Activated CD4-positive, alpha-beta T cell treated with anti-CD3 and anti-CD28 coated beads, Interleukin-2, amount 10 ng/mL, durations not matched to agents 7 days and 5 days (primary cell): ENCODE data around the gene PINK1. TPM values are rescaled to one million over a fixed set of nuclear protein-coding genes. Genes with fewer than 3 reads are reported as not detected.
A peak's percentile ranks its signal among the peaks of the same experiment; 100 is the strongest.

ENCODE experiments used
- CTCF ChIA-PET: fragments of 350-600 bp; sonication (Branson Sonifier 250); formaldehyde crosslinking; loops from one replicate; lab custom pipeline; 2021; ENCODE audit warnings: antibody characterized with exemption; lab: Charles Lee
- POLR2A ChIA-PET: fragments of 350-600 bp; sonication (Branson Sonifier 250); formaldehyde crosslinking; loops from one replicate; lab custom pipeline; 2021; ENCODE audit warnings: antibody characterized with exemption; lab: Charles Lee
- DNase-seq: peaks from one replicate; pipeline ENCODE4 v3.0.0-alpha.2; 2020
- H3K27ac Mint-ChIP-seq: one replicate; pipeline ENCODE4 v1.8.0; 2021; ENCODE audit warnings: mild to moderate bottlenecking, moderate library complexity, mixed read lengths
- H3K27me3 Mint-ChIP-seq: one replicate; pipeline ENCODE4 v1.8.0; 2021; ENCODE audit warnings: mixed read lengths
- H3K36me3 Mint-ChIP-seq: one replicate; pipeline ENCODE4 v1.8.0; 2021; ENCODE audit warnings: low read depth, mixed read lengths
- H3K4me1 Mint-ChIP-seq: one replicate; pipeline ENCODE4 v1.8.0; 2021; ENCODE audit warnings: mixed read lengths
- H3K4me3 Mint-ChIP-seq: one replicate; pipeline ENCODE4 v1.8.0; 2021; ENCODE audit warnings: mild to moderate bottlenecking, moderate library complexity, mixed read lengths
- H3K9me3 Mint-ChIP-seq: one replicate; pipeline ENCODE4 v1.8.0; 2021; ENCODE audit warnings: mixed read lengths
- total RNA-seq, 2 experiments: library from RNA; stranded (reverse); gene quantifications; one replicate each; pipeline ENCODE4 v1.2.3, GENCODE V29; 2021

PINK1 gene
- total RNA-seq, 2 experiments from 2014 or later: 3.1 to 4.1 TPM

DNA sequence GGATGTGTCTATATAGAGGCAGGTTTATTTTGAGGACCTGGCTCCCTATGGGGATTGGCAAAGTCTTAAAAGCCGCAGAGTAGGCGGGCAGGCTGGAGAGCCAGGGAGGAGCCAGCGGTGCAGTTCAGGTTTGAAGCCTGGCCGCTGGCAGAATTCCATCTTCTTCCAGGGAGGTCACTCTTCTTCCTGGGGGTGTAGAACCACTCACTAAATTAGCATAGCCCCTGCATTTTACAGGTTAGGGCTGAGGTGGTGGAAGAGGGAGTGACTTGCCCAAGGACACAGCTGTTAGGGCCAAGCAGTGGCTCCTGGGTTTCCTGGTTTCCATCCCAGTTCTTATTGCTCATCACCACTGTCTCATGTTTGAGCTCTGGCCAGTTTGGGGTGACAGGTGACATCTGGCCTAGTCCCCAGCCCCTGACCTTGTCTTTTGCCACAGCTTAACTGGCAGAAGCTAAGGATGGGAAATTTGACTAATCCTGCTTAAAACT is 1.4 kb downstream of the PINK1 start:
- peaks cover 10% of the 10 kb centered on the region for H3K4me1 Mint-ChIP-seq
- H3K9me3 Mint-ChIP-seq: no peaks in the 10 kb centered on the region
- peak overlapping the region; percentile 76 for H3K4me3 Mint-ChIP-seq
- DNase-seq: no peak
- H3K36me3 Mint-ChIP-seq: no peaks in the 10 kb centered on the region
- POLR2A ChIA-PET: no interaction called here
- H3K27me3 Mint-ChIP-seq: peaks cover 2% of the 10 kb centered on the region
- CTCF ChIA-PET: interaction anchor here (1.3 kb wide), 2 partner anchors 38 to 62 kb away, joined by 4 to 6 read pairs; no protein-coding TSS in a partner anchor
- peak overlapping the region; percentile 68 for H3K27ac Mint-ChIP-seq

DNA sequence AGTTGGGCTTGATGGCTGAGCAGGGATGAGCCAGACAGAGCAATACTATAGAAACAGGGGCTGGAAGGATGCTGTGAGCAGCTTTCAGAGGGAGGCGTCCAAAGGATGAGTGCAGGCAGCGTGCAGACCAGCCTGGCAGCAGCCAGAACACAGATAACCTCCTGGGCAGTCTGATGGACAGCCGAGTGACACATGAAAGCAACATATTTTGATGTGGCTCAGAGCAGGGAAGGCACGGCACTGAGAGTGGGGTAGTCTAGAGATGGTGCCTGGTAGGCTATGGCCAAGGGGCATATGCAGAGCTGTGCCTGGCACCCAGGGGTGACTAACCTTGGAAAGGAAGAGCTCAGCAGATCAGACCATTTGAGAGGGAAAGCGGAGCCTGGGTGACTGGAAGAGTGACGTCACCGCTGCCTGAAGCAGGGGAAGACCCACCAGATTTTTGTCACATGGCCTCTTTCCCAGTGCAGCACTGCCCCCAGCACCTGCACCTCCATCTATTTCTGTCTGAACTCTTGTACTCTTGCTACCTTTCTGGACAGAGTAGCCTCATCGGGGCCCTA is 3.6 kb downstream of the PINK1 start:
- H3K27ac Mint-ChIP-seq: peak overlapping the region; percentile 63
- no peak for DNase-seq
- POLR2A ChIA-PET: no interaction called here
- H3K4me3 Mint-ChIP-seq: no peak overlapping the region
- no peaks in the 10 kb centered on the region for H3K27me3 Mint-ChIP-seq
- CTCF ChIA-PET: interaction anchor here (1.0 kb wide), 1 partner anchor 113 kb away, joined by 3 read pairs; no protein-coding TSS in a partner anchor
- H3K36me3 Mint-ChIP-seq: no peaks in the 10 kb centered on the region
- H3K4me1 Mint-ChIP-seq: peaks cover 13% of the 10 kb centered on the region
- H3K9me3 Mint-ChIP-seq: no peaks in the 10 kb centered on the region

DNA sequence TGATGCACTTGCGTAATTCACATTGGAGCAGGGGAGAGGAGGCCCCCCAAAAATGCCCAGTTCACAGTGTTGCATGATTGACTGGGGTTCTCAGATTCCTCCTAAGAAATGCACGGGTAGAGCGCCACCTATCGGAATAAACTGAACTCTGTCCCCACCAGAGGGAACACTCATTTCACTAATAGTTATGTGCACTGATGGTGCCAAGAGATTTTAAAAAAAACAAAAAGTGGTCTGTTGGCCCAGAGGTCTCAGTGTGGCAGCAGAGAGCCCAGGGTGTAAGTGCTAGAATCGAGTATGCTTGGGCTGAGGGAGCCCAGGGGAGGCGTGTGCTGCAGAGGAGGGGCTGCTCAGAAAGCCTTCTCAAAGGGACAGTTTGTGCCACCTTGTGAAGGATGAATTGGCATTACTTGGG is 6.9 kb downstream of the PINK1 start:
- Mint-ChIP-seq H3K4me3 (no peak overlapping the region), H3K9me3 (no peaks in the 10 kb centered on the region), H3K27ac (no peak overlapping the region), H3K4me1 (peaks cover 3% of the 10 kb centered on the region), H3K36me3 (no peaks in the 10 kb centered on the region), H3K27me3 (no peaks in the 10 kb centered on the region)
- CTCF ChIA-PET: no interaction called here
- peak; percentile 74 for DNase-seq
- POLR2A ChIA-PET: no interaction called here

DNA sequence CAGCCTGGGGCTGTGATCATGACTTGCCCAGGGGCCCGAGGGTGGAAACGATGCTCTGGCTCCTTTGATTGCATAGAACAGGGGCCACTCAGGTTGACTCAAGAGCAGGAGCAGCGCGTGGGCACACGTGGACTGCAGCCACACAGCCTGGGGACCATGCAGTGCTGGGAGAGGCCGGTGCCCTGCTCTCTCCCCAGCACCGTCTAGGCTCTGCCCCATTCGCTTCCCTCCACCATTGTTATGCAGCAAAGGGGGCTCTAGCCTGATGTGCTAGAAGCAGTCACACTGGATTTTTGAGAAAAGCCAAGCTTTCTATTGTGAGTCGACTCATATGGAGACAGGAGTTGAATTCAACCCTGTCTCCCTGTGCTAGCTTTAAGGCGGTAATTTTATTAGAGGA is 8.7 kb downstream of the PINK1 start:
- H3K27ac Mint-ChIP-seq: no peak overlapping the region
- CTCF ChIA-PET: interaction anchor here (1.7 kb wide), 1 partner anchor 9 kb away, joined by 5 read pairs; no protein-coding TSS in a partner anchor

DNA sequence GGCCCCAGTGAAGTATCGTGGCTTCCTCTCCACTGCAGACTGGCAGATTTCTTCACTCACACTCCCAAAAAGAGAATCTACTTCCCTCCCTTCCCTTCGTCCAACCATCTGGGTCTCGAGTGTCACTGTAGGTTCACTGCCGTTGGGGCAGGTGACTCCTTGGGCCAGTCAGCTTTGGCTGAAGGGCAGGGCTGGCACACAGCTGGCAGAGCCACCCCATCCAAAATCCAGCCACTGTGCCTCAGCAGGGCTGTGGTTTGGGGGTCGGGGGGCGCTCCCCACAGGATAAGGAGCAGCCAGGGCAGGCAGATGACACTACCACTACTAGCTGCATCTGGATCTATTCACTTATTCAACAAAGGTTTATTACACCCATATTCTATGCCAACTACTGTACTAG is 9.8 kb downstream of the PINK1 start:
- ChIA-PET POLR2A (no interaction called here), CTCF (interaction anchor here (0.9 to 1.7 kb wide), 3 partner anchors 8 to 16 kb away, joined by 3 to 5 read pairs (median 3); no protein-coding TSS in a partner anchor)
- peaks cover 3% of the 10 kb centered on the region for H3K4me1 Mint-ChIP-seq
- no peaks in the 10 kb centered on the region for H3K36me3 Mint-ChIP-seq
- H3K4me3 Mint-ChIP-seq: no peak overlapping the region
- no peak for DNase-seq
- H3K27ac Mint-ChIP-seq: no peak overlapping the region
- no peaks in the 10 kb centered on the region for H3K9me3 Mint-ChIP-seq
- no peaks in the 10 kb centered on the region for H3K27me3 Mint-ChIP-seq

More for the DNA sequence above, 8.7 kb downstream of the PINK1 start:
- H3K36me3 Mint-ChIP-seq: no peaks in the 10 kb centered on the region
- POLR2A ChIA-PET: no interaction called here
- H3K9me3 Mint-ChIP-seq: no peaks in the 10 kb centered on the region
- DNase-seq: no peak
- H3K4me1 Mint-ChIP-seq: peaks cover 3% of the 10 kb centered on the region
- no peak overlapping the region for H3K4me3 Mint-ChIP-seq
- no peaks in the 10 kb centered on the region for H3K27me3 Mint-ChIP-seq

DNA sequence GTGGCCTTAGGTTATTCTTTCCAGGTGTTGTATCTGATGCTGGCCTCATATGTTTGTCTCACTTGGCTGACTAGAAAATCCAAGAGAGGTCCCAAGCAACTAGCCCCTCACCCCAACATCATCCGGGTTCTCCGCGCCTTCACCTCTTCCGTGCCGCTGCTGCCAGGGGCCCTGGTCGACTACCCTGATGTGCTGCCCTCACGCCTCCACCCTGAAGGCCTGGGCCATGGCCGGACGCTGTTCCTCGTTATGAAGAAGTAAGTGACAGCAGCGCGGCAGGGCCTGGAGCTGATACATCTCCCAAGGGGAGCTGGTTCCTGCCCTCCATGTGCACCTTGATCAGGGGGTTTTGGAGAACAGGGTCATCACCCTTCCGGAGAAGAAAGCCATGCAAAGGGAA is 11.2 kb downstream of the PINK1 start:
- Mint-ChIP-seq H3K4me3 (no peak overlapping the region), H3K27ac (no peak overlapping the region), H3K36me3 (peaks cover 1% of the 10 kb centered on the region), H3K27me3 (no peaks in the 10 kb centered on the region), H3K4me1 (peaks cover 3% of the 10 kb centered on the region), H3K9me3 (no peaks in the 10 kb centered on the region)
- ChIA-PET CTCF (no interaction called here), POLR2A (no interaction called here)
- DNase-seq: no peak

DNA sequence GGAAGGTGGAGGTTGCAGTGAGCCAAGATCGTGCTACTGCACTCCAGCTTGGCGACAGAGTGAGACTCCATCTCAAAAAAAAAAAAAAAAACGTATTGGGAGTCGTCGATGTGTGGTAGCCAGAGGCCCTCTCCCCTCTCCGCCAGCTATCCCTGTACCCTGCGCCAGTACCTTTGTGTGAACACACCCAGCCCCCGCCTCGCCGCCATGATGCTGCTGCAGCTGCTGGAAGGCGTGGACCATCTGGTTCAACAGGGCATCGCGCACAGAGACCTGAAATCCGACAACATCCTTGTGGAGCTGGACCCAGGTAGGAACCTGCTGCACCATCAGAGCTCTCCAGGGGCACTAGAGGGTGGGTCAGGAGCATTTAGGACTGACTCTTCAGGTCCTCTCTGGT is 12.2 kb downstream of the PINK1 start:
- CTCF ChIA-PET: interaction anchor here (0.6 to 2.3 kb wide), 4 partner anchors 12 to 1049 kb away, joined by 4 to 8 read pairs (median 4); no protein-coding TSS in a partner anchor
- Mint-ChIP-seq H3K4me1 (peaks cover under 1% of the 10 kb centered on the region), H3K9me3 (no peaks in the 10 kb centered on the region), H3K4me3 (no peak overlapping the region), H3K27ac (no peak overlapping the region), H3K27me3 (no peaks in the 10 kb centered on the region), H3K36me3 (peaks cover 10% of the 10 kb centered on the region)
- no peak for DNase-seq
- POLR2A ChIA-PET: no interaction called here

DNA sequence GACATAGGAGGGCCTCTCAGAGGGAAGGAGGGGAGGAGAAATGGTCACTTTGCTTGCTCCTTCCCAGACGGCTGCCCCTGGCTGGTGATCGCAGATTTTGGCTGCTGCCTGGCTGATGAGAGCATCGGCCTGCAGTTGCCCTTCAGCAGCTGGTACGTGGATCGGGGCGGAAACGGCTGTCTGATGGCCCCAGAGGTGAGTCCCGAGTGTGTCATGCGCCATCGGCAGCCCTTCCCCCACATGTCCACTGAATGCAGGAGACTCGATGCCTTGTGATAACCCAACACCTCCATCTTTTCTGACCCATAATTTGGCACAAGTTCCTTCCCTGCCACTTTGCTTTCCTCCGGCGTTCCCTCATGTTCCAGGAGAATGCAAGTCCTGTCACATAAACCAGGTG is 15.2 kb downstream of the PINK1 start:
- Mint-ChIP-seq H3K4me1 (no peaks in the 10 kb centered on the region), H3K9me3 (no peaks in the 10 kb centered on the region), H3K27ac (no peak overlapping the region), H3K36me3 (peaks cover 30% of the 10 kb centered on the region), H3K4me3 (no peak overlapping the region), H3K27me3 (no peaks in the 10 kb centered on the region)
- ChIA-PET CTCF (no interaction called here), POLR2A (no interaction called here)
- DNase-seq: no peak

DNA sequence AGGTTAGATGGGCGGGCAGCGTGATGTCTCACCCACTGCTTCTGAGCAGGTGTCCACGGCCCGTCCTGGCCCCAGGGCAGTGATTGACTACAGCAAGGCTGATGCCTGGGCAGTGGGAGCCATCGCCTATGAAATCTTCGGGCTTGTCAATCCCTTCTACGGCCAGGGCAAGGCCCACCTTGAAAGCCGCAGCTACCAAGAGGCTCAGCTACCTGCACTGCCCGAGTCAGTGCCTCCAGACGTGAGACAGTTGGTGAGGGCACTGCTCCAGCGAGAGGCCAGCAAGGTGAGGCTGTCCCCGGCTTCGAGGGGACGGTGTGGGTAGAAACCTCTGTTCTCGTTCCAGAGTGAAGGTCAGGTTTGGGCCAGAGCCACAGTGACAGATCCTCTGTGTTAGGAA is 15.7 kb downstream of the PINK1 start:
- CTCF ChIA-PET: no interaction called here

DNA sequence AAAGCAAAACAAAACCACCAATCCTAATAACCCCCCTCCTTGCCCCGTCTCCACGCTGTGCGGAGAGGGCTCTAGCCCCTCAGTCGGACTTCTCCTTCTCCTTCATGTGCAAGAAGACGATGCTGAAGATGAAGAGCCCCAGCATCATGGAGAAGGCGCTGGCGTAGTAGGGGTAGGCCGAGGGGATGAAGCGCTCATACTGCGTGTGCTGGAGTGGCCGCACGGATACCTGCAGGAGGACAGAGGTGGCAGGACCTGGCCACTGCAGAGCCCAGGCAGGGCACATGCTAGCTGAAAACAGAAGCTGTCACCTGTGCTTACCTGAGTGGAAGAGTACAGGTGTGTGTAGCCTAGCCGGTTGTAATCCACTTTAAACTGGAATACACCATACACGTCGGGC is 19.0 kb downstream of the PINK1 start:
- no peak for DNase-seq
- H3K36me3 Mint-ChIP-seq: peaks cover 55% of the 10 kb centered on the region
- H3K27ac Mint-ChIP-seq: no peak overlapping the region
- POLR2A ChIA-PET: no interaction called here
- H3K4me1 Mint-ChIP-seq: peaks cover 9% of the 10 kb centered on the region
- CTCF ChIA-PET: no interaction called here
- H3K27me3 Mint-ChIP-seq: no peaks in the 10 kb centered on the region
- H3K9me3 Mint-ChIP-seq: no peaks in the 10 kb centered on the region
- no peak overlapping the region for H3K4me3 Mint-ChIP-seq

More for the DNA sequence above, 15.7 kb downstream of the PINK1 start:
- POLR2A ChIA-PET: no interaction called here
- H3K4me1 Mint-ChIP-seq: no peaks in the 10 kb centered on the region
- no peaks in the 10 kb centered on the region for H3K27me3 Mint-ChIP-seq
- H3K36me3 Mint-ChIP-seq: peaks cover 33% of the 10 kb centered on the region
- no peak for DNase-seq
- H3K27ac Mint-ChIP-seq: no peak overlapping the region
- H3K9me3 Mint-ChIP-seq: no peaks in the 10 kb centered on the region
- no peak overlapping the region for H3K4me3 Mint-ChIP-seq

DNA sequence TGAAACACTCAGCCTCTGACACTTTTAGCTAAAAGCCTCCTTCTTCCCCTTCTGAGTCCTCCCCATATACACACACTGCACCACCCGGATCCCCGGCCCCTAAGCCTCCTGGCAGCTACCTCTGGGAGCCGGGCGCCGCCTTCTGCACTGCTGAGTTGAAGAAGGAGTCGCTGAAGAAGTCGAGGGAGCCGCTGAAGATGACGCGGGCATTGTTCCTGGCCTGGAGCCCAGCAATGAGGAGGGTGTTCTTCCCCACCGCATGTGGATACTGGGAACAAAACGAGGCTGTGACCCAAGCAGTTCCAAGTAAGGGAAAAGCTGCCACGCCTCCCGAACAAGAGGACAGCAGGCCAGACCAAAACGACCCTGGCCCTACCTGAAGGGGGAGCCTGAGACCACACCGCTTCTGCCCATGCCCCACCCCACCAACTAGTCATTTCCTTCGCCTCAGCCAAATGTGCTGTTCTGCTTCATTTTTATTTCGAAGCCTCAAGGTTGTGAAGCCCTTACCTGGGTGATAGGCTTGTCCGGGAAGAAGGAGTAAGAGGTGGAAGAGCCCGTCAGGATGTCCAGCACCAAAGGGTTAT is 20.9 kb downstream of the PINK1 start:
- DNase-seq: no peak
- Mint-ChIP-seq H3K4me3 (no peak overlapping the region), H3K36me3 (peaks cover 62% of the 10 kb centered on the region), H3K9me3 (no peaks in the 10 kb centered on the region), H3K27me3 (no peaks in the 10 kb centered on the region), H3K4me1 (peaks cover 23% of the 10 kb centered on the region), H3K27ac (no peak overlapping the region)
- CTCF ChIA-PET: no interaction called here
- POLR2A ChIA-PET: no interaction called here

DNA sequence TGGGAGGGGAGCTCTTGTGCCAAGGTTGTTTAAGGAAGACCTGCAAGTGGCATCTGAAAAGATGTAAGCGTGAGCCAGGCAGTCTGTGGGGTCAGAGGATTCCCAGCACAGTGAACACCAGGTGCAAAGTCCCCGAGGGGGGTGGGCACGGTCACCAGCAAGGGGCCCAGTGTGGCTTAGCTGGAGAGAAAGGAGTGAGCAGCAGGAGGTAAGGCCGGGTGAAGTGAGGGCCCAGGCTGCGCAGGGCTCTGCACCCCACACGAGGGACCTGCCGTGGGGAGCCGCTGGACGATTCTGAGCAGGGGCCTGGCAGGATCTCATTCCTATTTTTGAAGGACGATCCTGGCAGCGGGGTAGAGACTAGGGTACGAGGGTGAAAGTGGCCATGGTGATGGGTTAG is 23.8 kb downstream of the PINK1 start:
- peak overlapping the region; percentile 33 for H3K27ac Mint-ChIP-seq
- H3K4me1 Mint-ChIP-seq: peaks cover 42% of the 10 kb centered on the region
- ChIA-PET CTCF (no interaction called here), POLR2A (no interaction called here)
- no peak overlapping the region for H3K4me3 Mint-ChIP-seq
- DNase-seq: no peak
- no peaks in the 10 kb centered on the region for H3K9me3 Mint-ChIP-seq
- no peaks in the 10 kb centered on the region for H3K27me3 Mint-ChIP-seq
- H3K36me3 Mint-ChIP-seq: peaks cover 62% of the 10 kb centered on the region

DNA sequence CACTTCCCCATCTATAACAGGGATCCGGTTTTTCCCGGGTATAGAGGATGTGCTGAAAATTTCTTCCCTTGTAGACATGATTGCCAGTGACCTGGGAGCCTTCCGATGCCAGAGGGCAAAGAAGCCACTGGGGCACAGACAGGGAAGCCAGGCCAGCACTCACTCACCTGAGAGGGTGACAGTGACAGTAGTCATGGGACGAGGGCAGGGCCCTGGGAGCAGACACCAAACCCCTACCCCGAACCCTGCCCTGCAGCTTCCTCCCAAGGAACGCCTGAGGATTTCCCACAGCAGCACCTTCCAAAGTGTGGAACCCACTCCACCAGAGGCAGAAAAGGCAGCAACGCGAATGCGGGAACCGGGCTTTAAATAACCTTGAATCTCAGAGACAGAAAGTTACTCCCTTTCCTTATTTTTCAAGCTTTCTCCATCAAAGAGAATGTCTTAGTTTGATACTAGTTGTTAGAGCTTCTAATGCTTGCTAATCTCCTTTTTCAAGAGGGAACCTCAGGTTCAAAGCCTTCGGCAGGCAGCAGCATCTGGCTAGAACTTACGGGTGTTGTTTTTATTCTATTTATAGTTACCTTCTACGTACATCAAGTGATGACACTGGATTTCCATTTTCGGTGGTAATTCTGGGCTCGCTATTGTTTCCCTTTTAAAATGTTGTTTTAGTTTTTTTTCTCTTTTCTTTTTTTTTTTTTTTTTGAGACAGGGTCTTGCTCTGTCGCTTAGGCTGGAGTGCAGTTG is 25.1 kb downstream of the PINK1 start:
- POLR2A ChIA-PET: no interaction called here
- no peak for DNase-seq
- Mint-ChIP-seq H3K27ac (peak overlapping the region; percentile 50), H3K36me3 (peaks cover 51% of the 10 kb centered on the region), H3K27me3 (no peaks in the 10 kb centered on the region), H3K4me1 (peaks cover 52% of the 10 kb centered on the region), H3K9me3 (no peaks in the 10 kb centered on the region), H3K4me3 (no peak overlapping the region)
- CTCF ChIA-PET: interaction anchor here (0.6 kb wide), 1 partner anchor 21 kb away, joined by 4 read pairs; no protein-coding TSS in a partner anchor
